ENCODE data around the gene APOH. TPM values are rescaled to one million over a fixed set of nuclear protein-coding genes. Genes with fewer than 3 reads are reported as not detected.

Gene APOH
- total RNA-seq, 2 experiments from 2014 or later = not detected

DNA sequence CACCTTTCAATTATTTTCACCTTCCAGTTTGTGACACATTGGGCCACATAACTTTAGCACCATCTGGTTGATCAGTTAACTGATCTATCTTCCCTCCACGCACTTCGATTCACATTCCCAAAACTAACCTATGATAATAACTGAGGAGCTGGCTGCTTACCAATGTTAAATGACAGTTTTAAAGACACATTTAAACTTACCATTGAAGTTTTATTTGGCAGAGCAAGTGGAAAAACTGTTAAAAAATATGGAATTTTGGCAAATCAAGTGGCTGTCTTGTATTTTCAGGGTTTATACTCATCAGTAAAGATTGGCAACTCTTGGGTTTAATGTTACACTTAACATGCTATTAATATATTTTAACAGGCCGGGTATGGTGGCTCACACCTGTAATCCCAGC is 5.4 kb upstream of the APOH start:
- ATAC-seq (ENCODE audit: poor library complexity) (no peak), DNase-seq (no peak)
- Mint-ChIP-seq H3K27me3 (no peaks in the 10 kb centered on the region), H3K4me1 (ENCODE audit: low read depth) (peaks cover 10% of the 10 kb centered on the region), H3K36me3 (ENCODE audit: low read depth) (no peaks in the 10 kb centered on the region), H3K4me3 (no peak overlapping the region), H3K27ac (no peak overlapping the region), H3K9me3 (no peaks in the 10 kb centered on the region)
- TF ChIP-seq, protein P1, sequence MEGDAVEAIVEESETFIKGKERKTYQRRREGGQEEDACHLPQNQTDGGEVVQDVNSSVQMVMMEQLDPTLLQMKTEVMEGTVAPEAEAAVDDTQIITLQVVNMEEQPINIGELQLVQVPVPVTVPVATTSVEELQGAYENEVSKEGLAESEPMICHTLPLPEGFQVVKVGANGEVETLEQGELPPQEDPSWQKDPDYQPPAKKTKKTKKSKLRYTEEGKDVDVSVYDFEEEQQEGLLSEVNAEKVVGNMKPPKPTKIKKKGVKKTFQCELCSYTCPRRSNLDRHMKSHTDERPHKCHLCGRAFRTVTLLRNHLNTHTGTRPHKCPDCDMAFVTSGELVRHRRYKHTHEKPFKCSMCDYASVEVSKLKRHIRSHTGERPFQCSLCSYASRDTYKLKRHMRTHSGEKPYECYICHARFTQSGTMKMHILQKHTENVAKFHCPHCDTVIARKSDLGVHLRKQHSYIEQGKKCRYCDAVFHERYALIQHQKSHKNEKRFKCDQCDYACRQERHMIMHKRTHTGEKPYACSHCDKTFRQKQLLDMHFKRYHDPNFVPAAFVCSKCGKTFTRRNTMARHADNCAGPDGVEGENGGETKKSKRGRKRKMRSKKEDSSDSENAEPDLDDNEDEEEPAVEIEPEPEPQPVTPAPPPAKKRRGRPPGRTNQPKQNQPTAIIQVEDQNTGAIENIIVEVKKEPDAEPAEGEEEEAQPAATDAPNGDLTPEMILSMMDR (IDR thresholded peaks at IDR 0.05) = no peak
- POLR2A ChIA-PET = no interaction called here
- Histone ChIP-seq H3K36me3 (ENCODE audit: insufficient read depth, low read length) (no peaks in the 10 kb centered on the region), H3K9me3 (ENCODE audit: control insufficient read depth in 1 of 2, insufficient read depth in 1 of 2, low read length in 2 of 2) (no peaks in the 10 kb centered on the region), H3K4me3 (ENCODE audit: low read length) (no peak overlapping the region), H3K4me1 (ENCODE audit: insufficient read depth, low read length) (no peaks in the 10 kb centered on the region), H3K27me3 (ENCODE audit: control insufficient read depth in 1 of 2, insufficient read depth in 2 of 2, low read length in 2 of 2) (no peaks in the 10 kb centered on the region), H3K27ac (ENCODE audit: low read depth in 1 of 2, low read length in 2 of 2) (no peak overlapping the region)
- CTCF ChIA-PET = interaction anchor here (0.9 kb wide), 1 partner anchor 11 kb away, joined by 4 read pairs; no protein-coding TSS in a partner anchor
- intact Hi-C loops (cut with DNase I, micrococcal nuclease) = no loop called here

DNA sequence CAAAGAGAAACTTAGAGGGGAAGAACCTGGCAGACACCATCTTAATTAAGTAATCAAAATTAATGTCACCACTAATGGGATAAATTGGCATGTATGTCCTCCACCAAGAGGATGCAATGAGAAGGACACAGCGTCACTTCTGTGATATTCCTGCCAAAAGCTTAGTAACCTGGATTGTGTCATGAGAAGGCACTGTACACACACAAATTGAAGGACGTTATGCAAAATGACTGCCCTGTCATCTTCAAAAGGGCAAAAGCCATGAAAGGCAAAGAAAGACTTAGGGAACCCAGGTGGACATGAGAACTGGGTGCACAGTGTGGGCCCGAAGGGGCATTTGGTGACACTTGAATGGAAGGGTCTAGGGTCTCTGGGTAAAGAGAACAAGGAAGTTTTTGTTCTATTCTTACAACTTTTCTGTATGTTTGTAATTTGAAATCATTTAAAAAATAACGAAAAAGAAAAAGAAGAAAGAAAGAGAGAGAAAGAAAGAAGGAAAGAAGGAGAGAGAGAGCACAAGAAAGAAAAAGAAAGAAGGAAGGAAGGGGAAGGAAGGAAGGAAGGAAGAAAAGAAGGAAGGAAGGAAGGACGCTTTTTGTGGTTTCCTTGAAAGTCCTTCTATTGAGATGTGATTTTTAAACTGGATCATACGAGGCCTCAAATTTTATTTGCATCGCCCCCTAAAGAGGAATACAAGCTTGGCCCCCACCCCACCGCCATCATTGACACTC is 4.0 kb upstream of the APOH start:
- Mint-ChIP-seq H3K4me1 (ENCODE audit: low read depth) (peaks cover 10% of the 10 kb centered on the region), H3K27ac (no peak overlapping the region), H3K27me3 (no peaks in the 10 kb centered on the region), H3K9me3 (no peaks in the 10 kb centered on the region), H3K36me3 (ENCODE audit: low read depth) (no peaks in the 10 kb centered on the region), H3K4me3 (no peak overlapping the region)
- ChIA-PET CTCF (no interaction called here), POLR2A (interaction anchor here (0.6 kb wide), 1 partner anchor 237 kb away, joined by 3 read pairs; no protein-coding TSS in a partner anchor)
- TF ChIP-seq, protein P1 (IDR thresholded peaks at IDR 0.05) = no peak
- DNase-seq (no peak), ATAC-seq (ENCODE audit: poor library complexity) (no peak)
- Histone ChIP-seq H3K4me3 (ENCODE audit: low read length) (no peak overlapping the region), H3K4me1 (ENCODE audit: insufficient read depth, low read length) (no peaks in the 10 kb centered on the region), H3K9me3 (ENCODE audit: control insufficient read depth in 1 of 2, insufficient read depth in 1 of 2, low read length in 2 of 2) (no peaks in the 10 kb centered on the region), H3K27ac (ENCODE audit: low read depth in 1 of 2, low read length in 2 of 2) (no peak overlapping the region), H3K36me3 (ENCODE audit: insufficient read depth, low read length) (no peaks in the 10 kb centered on the region), H3K27me3 (ENCODE audit: control insufficient read depth in 1 of 2, insufficient read depth in 2 of 2, low read length in 2 of 2) (no peaks in the 10 kb centered on the region)
- intact Hi-C loops (cut with DNase I, micrococcal nuclease) = no loop called here

DNA sequence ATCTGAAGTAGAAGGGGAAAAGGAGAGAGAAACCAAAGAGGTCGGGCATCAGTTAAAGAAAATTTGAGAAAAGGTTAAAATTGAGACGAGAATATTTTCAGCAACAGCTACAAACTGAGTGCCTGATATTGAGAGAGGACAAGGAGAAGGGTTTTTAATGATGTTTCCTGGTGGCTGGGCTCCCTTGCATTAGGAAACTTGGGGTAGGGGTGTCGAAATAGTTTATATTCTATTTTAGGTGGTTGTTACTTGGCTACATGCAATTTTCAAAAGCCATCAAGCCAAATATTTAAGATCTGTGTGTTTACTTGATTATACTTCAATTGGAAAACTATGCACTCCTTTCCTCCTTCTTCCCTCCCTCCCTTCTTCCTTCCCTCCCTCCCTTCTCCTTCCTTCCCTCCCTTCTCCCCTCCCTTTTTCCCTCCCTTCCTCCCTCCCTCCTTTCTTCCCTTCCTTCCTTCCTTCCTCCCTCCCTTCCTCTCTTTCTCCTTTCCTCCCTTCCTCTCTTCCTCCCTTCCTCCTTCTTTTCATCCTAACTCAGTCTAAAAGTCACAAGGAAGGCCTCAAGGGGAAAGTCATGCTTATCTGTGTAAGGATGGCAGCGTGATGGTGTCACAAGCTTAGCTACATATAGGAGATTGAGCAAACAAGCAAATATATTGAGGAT is 1.8 kb upstream of the APOH start:
- ChIA-PET CTCF (no interaction called here), POLR2A (no interaction called here)
- no peaks in the 10 kb centered on the region for H3K27me3 Mint-ChIP-seq
- H3K27ac ChIP-seq (ENCODE audit: low read depth in 1 of 2, low read length in 2 of 2) = no peak overlapping the region
- H3K4me3 ChIP-seq (ENCODE audit: low read length) = no peak overlapping the region
- no peak overlapping the region for H3K27ac Mint-ChIP-seq
- no peaks in the 10 kb centered on the region for H3K27me3 ChIP-seq (ENCODE audit: control insufficient read depth in 1 of 2, insufficient read depth in 2 of 2, low read length in 2 of 2)
- TF ChIP-seq, protein P1 (IDR thresholded peaks at IDR 0.05) = no peak
- ATAC-seq (ENCODE audit: poor library complexity) = no peak
- no peak for DNase-seq
- H3K36me3 ChIP-seq (ENCODE audit: insufficient read depth, low read length) = no peaks in the 10 kb centered on the region
- intact Hi-C loops (cut with DNase I, micrococcal nuclease) = no loop called here
- H3K4me1 Mint-ChIP-seq (ENCODE audit: low read depth) = peaks cover 10% of the 10 kb centered on the region
- no peaks in the 10 kb centered on the region for H3K9me3 Mint-ChIP-seq
- H3K4me1 ChIP-seq (ENCODE audit: insufficient read depth, low read length) = no peaks in the 10 kb centered on the region
- H3K4me3 Mint-ChIP-seq = no peak overlapping the region
- no peaks in the 10 kb centered on the region for H3K9me3 ChIP-seq (ENCODE audit: control insufficient read depth in 1 of 2, insufficient read depth in 1 of 2, low read length in 2 of 2)
- H3K36me3 Mint-ChIP-seq (ENCODE audit: low read depth) = no peaks in the 10 kb centered on the region
